Stimulated activated CD8-positive, alpha-beta memory T cell treated with anti-CD3 and anti-CD28 coated beads, Interleukin-15, amount 100 ng/mL, for 1 hour (primary cell): ENCODE data around the gene TMEM266.

ENCODE experiments used
- DNase-seq: peaks from one replicate; pipeline ENCODE4 v3.0.0-alpha.2; 2020; ENCODE audit warnings: low read depth

The TMEM266 gene

DNA sequence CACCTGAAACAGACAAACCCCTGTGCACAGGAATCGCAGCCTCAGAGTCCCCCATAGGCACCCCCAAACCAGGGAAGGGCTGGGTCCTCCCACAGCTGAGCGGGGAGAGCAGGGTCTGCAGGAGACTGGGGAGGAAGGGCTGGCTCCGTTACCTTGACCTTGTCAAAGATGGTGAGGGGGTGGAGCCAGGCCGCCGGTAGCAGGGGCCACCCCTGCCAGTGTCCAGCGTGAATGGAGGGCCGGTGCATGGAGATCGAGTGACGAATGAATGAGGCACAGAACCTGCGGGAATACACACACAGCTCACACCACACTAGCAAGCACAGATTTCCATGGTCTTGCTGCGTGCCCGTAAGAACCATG lies 102.2 kb downstream of the TMEM266 start:
- no peak for DNase-seq

DNA sequence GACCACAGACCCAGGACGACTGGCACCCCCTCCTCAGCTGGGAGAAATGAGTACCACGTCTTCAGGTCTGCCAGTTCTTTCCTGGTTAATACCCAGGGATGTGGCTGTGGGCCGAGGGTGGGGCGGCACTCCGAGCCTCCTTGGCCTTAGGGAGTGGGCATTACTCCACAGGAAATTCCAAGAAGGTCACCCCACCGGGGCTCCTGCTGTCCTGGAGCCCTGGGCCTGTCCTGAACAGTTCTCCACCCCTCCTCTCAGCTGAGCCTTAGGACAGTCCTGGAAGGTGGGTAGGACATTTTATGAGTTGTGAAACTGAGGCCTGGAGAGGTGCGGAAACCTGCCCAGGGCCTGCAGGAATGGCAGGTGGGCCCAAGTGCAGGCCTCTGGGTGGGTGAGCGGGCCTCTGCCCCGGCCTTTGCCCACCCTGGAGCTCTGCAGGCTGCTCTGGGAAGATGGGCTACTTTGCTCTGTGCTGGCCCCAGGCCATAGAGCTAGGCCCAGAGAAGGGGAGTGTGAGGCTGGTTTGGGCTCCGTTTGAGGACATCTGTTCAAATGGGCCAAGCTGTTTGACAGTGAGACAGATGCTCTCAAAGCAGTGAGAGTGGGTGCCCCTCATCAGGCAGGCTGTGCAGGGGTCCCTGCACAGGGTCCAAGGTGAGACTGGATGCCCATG lies 103.1 kb downstream of the TMEM266 start:
- no peak for DNase-seq

DNA sequence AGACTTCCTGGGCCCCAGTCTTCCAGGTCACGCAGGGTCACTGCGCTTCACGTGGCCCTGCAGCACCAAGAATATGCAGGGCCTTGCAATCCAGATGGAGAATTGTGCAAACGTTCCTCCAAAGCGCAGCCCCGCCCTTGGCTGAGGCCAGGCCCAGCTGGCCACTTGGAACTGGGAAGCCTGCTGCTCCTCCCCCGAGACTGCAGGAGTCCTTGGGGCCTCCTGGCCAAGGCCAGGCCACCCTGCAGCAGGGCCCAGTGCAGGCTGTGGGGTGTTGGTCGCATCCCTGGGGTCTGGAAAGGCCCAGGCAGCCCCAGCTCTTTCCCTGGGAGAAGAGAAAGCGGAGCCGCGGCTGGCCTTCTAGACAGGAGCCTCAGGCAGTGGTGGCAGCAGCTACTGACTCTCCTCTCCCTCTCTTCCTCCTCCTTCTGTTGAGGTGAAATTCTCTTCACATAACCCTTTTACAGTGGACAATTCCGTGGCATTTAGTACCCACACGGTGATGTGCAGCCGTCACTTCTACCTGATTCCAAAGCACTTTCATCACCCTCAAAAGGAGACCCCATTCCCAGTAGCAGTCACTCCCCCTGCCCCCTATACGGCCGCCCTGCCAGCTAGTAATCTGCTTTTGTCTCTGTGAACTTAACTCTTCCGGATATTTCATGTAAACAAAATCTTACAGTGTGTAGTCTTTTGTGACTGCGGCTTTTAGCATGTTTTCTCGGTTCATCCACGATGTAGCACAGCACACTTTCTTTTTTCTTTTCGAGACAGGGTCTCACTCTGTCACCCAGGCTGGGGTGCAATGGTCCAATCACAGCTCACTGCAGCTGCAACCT lies 103.9 kb downstream of the TMEM266 start:
- no peak for DNase-seq

DNA sequence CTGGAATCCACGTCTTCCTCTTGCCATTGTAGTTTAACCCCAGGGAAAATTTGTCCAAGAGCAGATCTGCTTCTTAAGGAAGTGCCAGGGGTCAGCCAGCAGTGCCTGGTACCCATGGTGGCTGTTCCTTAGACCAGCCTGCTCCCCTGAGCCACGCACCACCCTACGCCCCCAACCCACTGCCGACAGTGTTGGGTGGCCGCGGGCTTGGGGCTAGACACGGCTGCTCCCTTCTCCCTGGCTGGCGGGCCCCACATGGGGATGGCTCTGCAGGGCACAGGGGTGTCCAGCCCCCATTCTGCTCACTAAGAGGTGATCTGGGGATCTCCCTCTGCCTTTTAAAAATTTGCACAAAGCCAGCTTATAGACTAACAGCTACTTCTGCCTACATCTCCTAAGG lies 104.8 kb downstream of the TMEM266 start:
- DNase-seq: no peak

DNA sequence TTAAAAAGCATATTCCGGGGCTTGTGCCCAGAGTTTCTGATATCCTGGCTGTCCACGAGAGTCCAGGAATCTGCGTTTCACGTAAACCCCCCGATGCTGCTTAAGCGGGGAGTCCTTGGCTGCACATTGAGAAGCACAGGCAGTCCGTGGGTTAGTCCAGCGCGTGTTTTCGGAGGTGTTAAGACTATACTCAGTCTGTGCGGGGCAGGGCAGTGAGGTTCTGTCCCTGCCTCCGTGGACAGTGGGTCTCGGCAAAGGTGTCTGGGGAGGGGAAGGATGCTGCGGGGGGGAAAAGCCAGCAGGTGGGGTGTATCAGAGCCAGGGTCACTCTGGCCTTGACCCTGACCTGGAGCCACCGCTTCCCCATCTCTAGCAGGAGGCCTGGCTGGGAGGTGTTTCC lies 106.2 kb downstream of the TMEM266 start:
- DNase-seq: no peak

DNA sequence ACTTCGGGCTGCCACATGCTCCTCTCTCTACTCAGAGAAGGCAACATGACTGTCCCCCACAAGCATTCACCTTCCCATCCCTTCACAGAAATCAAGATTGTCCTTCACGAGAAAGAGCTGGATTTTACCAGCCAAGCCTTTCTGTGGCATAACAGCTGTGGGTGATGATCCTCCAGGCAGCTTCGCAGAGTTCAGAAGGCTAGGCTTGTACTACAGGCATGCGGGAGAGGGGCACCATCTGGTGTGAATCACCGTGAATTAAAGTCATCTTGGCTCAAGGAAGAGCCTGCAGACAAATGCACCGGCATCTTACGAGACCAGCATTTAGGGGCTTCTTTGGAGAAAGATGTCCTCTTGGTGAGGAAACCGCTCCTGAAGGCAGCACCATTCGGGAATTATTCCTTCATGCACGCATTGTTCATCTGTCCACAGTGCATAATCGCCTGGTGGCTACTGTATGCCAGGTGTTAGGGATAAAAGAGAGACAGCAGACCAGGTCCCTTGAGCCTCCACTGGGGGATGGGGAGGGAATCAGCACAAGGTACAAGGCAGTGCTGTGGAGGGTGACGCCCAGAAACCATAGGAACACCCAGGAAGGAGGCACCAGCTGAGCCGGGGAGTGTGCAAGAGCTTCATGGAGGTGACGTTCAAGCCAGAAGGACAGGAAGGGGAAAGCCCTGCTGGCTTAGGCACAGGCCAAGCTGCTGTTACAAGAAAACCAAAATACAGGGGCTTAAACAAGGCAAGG lies 108.6 kb downstream of the TMEM266 start:
- no peak for DNase-seq

DNA sequence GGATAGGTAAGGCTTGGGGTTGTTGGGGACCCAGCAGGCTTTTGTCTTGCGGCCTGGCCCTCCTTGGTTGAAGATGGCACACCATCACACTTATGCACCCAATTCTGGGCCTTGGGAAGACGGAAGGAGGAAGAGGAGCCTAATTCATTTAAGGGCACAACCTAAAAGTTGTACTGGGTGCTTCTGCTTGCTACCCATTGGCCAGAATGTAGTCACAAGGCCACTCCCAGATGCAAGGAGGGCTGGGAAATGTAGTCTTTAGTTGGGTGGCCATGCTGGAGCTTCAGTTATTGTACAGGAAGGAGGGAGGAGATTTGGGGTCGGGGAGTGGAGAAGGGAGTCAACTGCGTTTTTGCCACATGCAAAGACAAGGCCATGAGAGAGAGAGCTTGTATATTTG lies 109.2 kb downstream of the TMEM266 start:
- DNase-seq: no peak

DNA sequence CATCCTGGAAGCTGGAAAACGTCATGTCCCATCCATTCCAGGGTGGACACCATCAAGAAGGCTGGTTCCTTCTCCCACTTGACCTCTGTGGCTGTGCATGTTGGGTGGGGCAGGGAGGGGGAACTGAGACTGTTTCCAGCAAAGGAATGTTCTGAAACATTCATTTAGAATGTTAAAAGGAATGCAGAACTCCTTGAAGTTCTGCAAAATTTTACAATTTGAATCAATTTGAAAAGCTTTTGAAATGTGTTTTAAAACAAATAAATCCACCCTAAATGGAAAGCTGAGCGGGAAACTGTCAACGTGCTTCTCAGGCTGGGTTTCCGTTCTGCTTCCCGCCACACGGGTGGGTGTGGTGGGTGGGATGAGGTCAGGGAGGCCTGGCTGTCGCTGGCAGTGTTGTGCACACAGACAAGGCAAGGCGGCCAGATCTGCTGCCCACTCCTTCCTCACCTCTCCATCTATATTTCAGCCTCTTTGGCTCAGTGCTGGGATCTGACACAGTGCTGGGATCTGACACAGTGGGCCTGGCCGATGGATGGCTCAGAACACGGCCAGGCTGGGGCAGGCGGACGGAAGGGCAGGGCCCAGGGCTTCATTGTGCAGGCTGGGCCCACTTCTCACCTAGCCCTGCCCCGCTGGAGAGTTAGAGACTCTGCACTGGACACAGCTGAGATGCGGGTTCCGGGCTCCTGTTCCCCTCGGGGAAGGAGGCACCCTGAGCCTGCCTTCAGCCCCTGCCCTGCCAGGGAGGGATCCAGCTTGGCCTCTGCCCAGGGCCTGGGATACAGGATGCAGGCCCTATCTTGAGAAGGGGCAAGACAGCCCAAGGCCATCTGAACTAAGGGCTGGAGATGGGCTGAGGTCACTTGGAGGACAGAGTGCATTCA lies 110.4 kb downstream of the TMEM266 start:
- DNase-seq: no peak

DNA sequence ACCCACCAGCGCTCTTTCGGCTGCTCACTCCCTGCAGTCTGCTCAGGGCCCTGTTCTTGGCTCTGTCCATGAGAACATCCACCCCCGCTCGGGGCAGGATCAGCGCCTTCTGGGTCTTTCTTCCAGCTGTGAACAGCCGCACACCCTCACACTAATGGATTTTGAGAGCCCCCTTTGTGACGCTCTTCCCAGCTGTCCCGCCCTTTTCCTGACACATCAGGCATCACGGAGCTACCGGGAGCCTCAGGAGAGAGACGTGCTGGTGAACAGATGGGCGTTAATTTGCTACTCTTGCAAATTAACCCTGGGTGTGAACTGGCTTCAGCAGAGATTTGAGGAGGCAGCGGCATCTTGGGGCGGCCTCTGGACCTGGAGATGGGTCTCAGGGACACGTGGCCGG lies 113.0 kb downstream of the TMEM266 start:
- no peak for DNase-seq

DNA sequence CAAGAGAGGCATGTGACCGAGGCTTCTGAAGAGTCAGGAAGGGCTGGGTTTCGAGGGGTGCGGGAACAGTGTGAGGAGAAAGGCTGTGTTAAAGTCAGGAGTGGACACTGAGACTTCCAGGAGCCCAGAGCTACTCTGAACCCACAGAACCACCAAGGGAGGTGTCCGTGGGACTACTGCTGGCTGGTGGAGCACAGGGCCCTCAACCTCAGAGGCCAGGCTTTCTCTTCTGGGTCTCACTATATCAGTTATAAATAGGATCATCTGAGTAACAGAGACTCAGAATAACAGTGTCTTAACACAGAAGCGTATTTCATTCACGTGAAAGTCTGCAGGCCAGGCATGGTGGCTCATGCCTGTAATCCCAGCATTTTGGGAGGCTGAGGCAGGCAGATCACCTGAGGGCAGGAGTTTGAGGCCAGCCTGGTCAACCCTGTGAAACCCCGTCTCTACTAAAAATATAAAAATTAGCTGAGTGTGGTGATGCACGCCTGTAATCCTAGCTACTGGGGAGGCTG lies 113.6 kb downstream of the TMEM266 start:
- DNase-seq: no peak

DNA sequence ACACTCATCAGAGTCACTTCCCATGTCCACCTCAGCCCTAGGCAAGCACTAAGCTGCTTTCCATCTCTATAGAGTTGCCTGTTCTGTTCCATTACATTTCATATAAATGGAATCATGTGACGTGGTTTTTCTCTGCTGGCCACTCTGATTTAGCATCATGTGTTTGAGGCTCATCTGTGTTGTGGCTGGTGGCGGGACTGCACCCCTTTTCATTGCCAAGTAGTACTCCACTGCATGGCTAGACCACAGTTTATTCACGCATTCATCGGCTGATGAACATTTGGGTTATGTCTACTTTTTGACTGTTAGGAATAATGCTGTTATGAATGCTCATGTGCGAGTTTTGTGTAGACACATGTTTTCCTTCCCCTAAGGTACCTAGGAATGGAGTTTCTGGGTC lies 114.9 kb downstream of the TMEM266 start:
- no peak for DNase-seq

DNA sequence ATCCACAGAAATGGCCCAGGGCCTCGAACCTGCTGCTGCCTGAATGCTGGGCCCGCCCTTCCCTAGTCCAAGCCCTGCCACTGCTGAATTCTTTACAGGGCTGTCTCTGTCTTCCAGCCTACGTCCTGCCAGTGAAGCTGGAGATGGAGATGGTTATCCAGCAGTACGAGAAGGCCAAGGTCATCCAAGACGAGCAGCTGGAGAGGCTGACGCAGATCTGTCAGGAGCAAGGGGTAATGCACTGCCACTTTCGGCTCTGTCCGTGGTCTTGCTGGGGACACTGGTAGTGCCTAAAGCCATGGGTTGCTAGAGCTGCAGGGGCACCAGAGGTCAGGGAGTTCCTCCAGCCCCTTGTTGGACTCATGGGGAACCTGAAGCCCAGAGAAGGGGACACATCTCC lies 115.7 kb downstream of the TMEM266 start:
- DNase-seq: no peak

DNA sequence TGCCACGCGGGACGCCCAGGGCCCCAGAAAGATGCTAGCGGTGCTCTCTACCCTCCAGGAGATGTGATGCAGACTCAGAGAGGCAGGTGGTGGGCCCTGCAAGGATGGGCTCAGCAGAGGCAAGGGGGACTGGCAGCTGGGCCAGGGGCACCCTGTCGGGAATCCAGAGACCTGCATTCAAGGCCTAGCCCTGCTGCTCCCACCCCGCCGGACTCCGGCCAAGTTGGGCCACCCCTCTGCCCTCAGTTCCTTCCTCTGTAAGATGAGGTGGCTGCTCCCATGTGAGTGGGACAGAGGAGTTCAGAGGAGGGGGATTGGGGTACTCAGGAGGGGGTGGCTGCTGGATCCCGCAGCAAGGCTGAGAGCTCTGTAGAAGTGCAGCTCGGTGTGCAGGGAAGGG lies 116.3 kb downstream of the TMEM266 start:
- no peak for DNase-seq

DNA sequence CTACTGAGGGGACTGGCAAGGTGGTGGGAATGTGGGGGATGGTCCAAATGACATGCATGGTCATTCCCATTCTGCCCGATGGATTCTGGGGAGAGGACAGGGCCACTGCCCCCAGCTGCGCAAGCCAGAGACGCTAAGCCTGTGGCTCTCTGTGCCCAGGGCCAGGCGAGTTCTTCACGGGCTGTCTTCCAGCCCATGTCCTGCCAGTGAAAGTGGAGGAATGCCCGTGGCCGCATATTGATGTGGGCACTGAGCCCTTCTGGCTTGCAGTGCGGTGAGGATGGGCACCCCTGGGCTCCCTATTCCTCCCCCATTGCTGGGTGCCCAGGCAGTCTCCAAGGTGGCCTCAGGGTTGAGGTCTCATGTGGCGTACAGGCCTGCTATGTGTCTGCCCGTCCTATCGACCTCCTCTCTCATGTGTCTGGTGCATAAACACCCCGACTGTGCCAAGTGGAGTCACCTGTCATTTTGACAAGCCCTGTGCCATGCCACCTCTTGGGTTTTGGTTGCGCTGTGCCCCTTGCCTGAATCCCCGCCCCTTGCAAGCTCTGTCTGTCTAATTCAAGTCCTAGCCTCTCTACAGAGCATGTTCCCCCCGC lies 116.8 kb downstream of the TMEM266 start:
- no peak for DNase-seq

DNA sequence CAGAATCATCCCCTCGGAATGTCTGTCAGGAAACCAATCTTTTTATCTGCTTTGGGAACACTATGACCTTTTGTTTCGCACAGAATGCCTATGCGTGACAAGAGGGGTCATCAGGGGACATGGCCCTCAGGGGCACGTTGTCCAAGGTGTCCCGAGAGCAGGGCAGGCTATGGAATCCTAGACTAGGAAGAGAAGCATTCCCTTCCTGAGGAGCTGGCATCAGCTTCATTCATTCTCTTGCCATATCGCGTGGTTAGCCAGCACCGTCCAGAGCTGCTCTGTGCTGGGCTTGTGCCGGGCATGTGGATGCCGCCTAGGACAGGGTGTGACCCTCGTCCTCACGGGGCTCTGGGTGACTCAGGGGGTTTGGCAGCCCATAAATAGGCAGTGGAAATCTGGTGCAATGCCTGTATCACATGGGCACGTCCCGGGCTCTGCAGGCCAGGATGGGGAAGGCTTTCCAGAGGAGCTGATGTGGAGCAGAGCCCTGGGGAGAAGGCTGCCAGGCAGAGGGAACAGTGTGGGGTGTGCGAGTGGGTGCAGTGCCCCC lies 117.8 kb downstream of the TMEM266 start:
- DNase-seq: no peak

DNA sequence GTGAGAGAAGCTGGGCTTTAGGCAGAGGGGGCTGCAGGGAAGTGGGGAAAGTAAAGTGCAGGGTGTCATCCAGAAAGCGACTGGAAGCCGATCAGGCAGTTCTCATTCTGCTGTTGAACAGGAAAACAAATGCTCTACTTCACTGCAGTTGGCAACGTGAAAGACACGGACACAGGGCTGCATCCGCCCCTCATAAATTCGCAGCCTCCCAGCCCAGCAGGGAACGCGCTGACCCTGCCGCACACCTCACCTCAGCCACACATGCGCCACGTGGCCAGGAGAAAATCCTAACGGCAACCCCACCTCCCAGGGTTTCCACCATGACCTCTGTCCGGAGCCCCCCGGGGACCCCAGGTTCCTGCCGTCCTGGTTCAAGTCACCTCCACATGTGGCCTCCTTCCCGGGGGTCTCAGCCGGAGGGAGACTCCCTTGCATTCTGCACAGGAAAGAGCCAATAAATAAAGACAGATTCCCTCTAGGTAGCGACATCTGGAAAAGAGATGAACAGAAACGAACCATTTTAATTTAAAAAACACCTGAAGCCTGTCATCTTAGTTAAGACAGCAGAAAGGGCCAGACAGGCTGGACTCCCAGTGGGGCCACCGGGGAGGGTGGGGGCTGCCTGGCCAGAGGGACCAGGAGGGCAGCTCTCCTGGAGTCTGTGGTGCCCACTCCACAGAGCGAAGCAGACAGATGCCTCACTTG lies 118.7 kb downstream of the TMEM266 start:
- no peak for DNase-seq

DNA sequence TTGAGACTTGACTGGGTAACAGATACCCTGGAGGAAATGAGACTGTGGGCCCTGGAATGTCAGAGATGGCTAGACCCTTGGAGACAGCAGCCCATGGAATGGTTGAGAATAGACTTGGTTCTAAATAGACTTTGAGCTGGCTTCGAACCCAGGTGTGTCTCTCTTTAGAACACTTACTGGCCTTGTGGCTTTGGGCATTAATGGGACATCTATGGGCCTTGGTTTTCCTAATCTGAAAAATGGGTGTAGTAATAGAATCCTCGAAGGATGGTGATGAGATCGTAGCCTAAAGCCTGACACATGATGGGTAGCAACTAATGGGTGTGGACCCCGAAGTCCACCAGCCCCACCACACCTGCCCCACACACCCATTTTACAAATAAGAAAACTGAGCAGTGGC lies 119.2 kb downstream of the TMEM266 start:
- DNase-seq: no peak

DNA sequence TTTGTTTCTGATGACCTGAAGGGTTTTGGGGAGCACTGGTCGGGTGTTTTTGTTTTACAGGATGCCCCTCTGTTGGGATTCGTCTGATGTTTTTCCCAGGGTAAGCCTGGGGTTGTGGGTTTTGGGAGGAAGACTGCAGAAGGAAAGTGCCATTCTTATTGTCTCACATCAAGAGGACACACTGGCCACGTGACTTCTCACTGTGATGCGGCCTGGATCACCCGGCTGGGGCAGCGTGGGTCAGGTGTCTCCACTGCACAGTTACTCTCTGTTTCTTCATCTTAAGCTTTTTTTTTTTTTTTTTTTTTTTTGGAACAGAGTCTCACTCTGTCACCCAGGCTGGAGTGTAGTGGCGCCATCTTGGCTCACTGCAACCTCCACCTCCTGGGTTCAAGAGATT lies 120.5 kb downstream of the TMEM266 start:
- no peak for DNase-seq

DNA sequence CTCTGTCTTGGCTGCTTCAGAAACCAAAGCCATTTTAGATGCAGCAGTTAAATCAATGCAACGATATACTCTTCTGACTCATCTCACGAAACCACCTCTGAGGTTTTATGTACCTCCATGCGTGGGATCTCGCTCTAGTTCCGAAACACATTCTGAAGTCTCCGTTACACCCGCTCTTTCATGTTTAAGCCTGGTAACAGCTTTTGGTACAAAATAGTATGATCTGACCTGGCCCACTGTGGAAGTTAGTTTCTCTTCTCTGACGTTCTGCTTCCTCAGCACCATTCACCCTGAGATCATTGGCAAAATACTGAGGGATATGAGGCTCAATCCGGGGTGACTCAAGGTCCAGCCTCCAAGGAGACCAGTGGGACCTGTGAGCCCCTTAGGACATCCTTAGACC lies 121.9 kb downstream of the TMEM266 start:
- DNase-seq: no peak

DNA sequence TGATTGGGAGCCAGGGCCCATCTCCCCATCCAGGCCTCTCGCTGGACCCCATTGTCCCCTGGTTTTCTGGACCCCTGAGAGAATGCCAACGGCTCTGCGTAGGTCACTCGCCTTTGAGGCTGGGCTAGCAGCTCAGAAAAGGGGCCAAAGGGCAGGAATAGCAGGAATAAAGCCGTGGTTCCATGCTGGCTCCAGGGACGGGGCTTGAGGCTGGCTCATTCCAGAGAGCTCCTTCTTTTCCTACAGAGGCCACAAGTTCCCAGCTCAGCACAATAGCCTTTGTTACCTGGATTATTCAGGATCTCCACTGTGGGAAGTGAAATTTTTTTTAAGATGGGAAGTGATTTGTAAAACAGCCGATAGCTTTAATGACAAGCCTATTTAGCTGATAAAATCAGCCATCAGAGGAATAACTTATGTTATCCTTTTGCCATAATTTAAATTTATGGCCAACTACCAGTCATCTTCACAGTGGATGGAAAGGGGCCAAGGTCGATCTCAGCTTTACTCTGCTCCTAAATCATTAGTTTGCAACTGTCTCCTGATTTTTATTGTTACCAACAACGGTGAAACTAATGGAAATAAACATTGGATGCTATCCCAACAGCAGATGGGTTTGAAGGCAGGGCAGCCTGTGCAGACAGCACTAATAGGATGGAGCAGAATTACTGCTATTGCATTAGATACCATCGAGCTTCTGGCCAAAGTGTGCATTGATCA lies 124.3 kb downstream of the TMEM266 start:
- DNase-seq: no peak
